Suprapubic skin (tissue), 4 donors: Measurements from ENCODE around the gene RPS6KA4. TPM values are rescaled to one million over a fixed set of nuclear protein-coding genes. Genes with fewer than 3 reads are reported as not detected.

Source experiments
- DNase-seq, 2 donors: peaks; one replicate each; pipeline ENCODE4 v3.0.0-alpha.2; 2019; ENCODE audit warnings: low spot score in 2 of 2
- H3K27ac ChIP-seq: fragments of 200-600 bp; sonication (generic); one replicate; pipeline ENCODE4 v1.5.1; 2019
- H3K27me3 ChIP-seq: fragments of 200-600 bp; sonication (generic); one replicate; pipeline ENCODE4 v1.5.1; 2019
- H3K36me3 ChIP-seq: fragments of 200-600 bp; sonication (generic); one replicate; pipeline ENCODE4 v1.5.1; 2019
- H3K4me1 ChIP-seq: fragments of 200-600 bp; sonication (generic); one replicate; pipeline ENCODE4 v1.5.1; 2019
- H3K4me3 ChIP-seq: fragments of 200-600 bp; sonication (generic); one replicate; pipeline ENCODE4 v1.5.1; 2019; ENCODE audit warnings: mild to moderate bottlenecking
- H3K9me3 ChIP-seq: fragments of 200-600 bp; sonication (generic); one replicate; pipeline ENCODE4 v1.5.1; 2019
- EP300 ChIP-seq: sonication (generic); formaldehyde crosslinking; IDR thresholded peaks from one replicate; pipeline ENCODE4 v1.6.1; 2017; ENCODE audit warnings: antibody characterized with exemption
- POLR2A ChIP-seq, 2 donors: fragments of 450-650 bp; IDR thresholded peaks; one replicate each; pipeline ENCODE4 v1.6.1; 2017; ENCODE audit warnings: antibody characterized with exemption in 2 of 2, mild to moderate bottlenecking in 2 of 2, moderate library complexity in 2 of 2
- POLR2AphosphoS5 ChIP-seq, 3 donors: sonication (generic); formaldehyde crosslinking; IDR thresholded peaks; one replicate each; pipeline ENCODE4 v1.6.1; 2017; ENCODE audit warnings: antibody characterized with exemption in 3 of 3
- WGBS: methylation state at CpG from one replicate; pipeline ENCODE4 v1.1.5; 2018; 5-methylcytosine and 5-hydroxymethylcytosine counted together
- total RNA-seq, 4 donors: library from RNA; depleted of rRNA; stranded (reverse); fragments of >200 nt; gene quantifications; one replicate each; pipeline ENCODE4 v1.1.0, GENCODE V29; 2016
- TF ChIP-seq, protein P1 (sequence below), 2 donors: fragments of 200-600 bp in 1 of 2; fragments of 450-650 bp in 1 of 2; sonication (generic) in 1 of 2; IDR thresholded peaks; one replicate each; pipeline ENCODE4 v1.5.1; 2016 to 2019; ENCODE audit warnings: antibody characterized with exemption in 2 of 2, mild to moderate bottlenecking in 1 of 2, moderate library complexity in 1 of 2

Gene RPS6KA4
- total RNA-seq, 4 donors from 2014 or later: 29.4 to 46.0 (median 39.6) TPM

GRCh38 chr11:64362339-64362738 lies 3.4 kb downstream of the RPS6KA4 start:
- H3K9me3 ChIP-seq: no peaks in the 10 kb centered on the region
- peaks cover 34% of the 10 kb centered on the region for H3K4me1 ChIP-seq
- no peaks in the 10 kb centered on the region for H3K27me3 ChIP-seq
- peaks cover 64% of the 10 kb centered on the region for H3K36me3 ChIP-seq
- WGBS: 92% methylated on average over 10 of the region's 10 CpGs
- H3K27ac ChIP-seq: no peak overlapping the region
- DNase-seq: no peak
- TF ChIP-seq POLR2AphosphoS5 (IDR thresholded peaks at IDR 0.05): no peak
- no peak for TF ChIP-seq POLR2A (IDR thresholded peaks at IDR 0.05)
- no peak for TF ChIP-seq EP300
- H3K4me3 ChIP-seq: no peak overlapping the region

GRCh38 chr11:64364435-64364834 lies 5.5 kb downstream of the RPS6KA4 start:
- Histone ChIP-seq H3K36me3 (peaks cover 85% of the 10 kb centered on the region), H3K4me3 (no peak overlapping the region), H3K27ac (no peak overlapping the region), H3K9me3 (no peaks in the 10 kb centered on the region), H3K4me1 (peaks cover 16% of the 10 kb centered on the region), H3K27me3 (no peaks in the 10 kb centered on the region)
- WGBS: 88% methylated on average over 6 of the region's 6 CpGs
- no peak for DNase-seq
- TF ChIP-seq POLR2AphosphoS5 (IDR thresholded peaks at IDR 0.05): no peak
- no peak for TF ChIP-seq POLR2A (IDR thresholded peaks at IDR 0.05)
- TF ChIP-seq EP300: no peak
- TF ChIP-seq, protein P1, sequence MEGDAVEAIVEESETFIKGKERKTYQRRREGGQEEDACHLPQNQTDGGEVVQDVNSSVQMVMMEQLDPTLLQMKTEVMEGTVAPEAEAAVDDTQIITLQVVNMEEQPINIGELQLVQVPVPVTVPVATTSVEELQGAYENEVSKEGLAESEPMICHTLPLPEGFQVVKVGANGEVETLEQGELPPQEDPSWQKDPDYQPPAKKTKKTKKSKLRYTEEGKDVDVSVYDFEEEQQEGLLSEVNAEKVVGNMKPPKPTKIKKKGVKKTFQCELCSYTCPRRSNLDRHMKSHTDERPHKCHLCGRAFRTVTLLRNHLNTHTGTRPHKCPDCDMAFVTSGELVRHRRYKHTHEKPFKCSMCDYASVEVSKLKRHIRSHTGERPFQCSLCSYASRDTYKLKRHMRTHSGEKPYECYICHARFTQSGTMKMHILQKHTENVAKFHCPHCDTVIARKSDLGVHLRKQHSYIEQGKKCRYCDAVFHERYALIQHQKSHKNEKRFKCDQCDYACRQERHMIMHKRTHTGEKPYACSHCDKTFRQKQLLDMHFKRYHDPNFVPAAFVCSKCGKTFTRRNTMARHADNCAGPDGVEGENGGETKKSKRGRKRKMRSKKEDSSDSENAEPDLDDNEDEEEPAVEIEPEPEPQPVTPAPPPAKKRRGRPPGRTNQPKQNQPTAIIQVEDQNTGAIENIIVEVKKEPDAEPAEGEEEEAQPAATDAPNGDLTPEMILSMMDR (IDR thresholded peaks at IDR 0.05): no peak

- no peaks in the 10 kb centered on the region for H3K9me3 ChIP-seq
- peaks cover 90% of the 10 kb centered on the region for H3K36me3 ChIP-seq
- no peak for DNase-seq
- no peak overlapping the region for H3K27ac ChIP-seq
- no peaks in the 10 kb centered on the region for H3K27me3 ChIP-seq
- WGBS: 88% methylated on average over 4 of the region's 4 CpGs
- H3K4me1 ChIP-seq: peaks cover 12% of the 10 kb centered on the region
- TF ChIP-seq POLR2A (IDR thresholded peaks at IDR 0.05) (no peak), EP300 (no peak)
- no peak overlapping the region for H3K4me3 ChIP-seq
Observed at GRCh38 chr11:64364911-64365310, 5.9 kb downstream of the RPS6KA4 start.

DNA sequence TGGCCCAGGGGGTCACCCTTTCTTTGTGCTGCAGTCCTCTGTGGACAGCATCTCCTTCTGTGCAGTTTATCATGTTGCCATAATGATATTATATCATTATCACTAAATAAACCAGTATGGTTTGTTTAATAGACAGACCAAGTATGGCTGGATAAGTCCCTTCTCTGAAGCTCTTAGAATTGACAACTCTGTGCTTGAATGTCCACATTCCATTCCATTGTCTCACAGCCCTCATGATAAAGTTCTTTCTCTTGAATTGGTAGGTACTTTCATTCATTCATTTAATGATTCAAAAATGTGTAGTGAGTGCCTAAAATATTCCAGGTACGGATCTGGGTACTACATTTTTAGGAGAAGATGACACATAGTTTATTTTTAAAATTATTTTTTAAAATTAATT lies 7.8 kb downstream of the RPS6KA4 start:
- H3K4me3 ChIP-seq: no peak overlapping the region
- no peak for DNase-seq
- H3K9me3 ChIP-seq: no peaks in the 10 kb centered on the region
- WGBS: 73% methylated on average over 1 of the region's 1 CpG
- no peak overlapping the region for H3K27ac ChIP-seq
- no peaks in the 10 kb centered on the region for H3K27me3 ChIP-seq
- H3K36me3 ChIP-seq: peaks cover 95% of the 10 kb centered on the region
- TF ChIP-seq POLR2AphosphoS5 (IDR thresholded peaks at IDR 0.05): no peak
- TF ChIP-seq EP300: no peak
- TF ChIP-seq POLR2A (IDR thresholded peaks at IDR 0.05): no peak
- TF ChIP-seq, protein P1 (IDR thresholded peaks at IDR 0.05): no peak
- H3K4me1 ChIP-seq: no peaks in the 10 kb centered on the region

DNA sequence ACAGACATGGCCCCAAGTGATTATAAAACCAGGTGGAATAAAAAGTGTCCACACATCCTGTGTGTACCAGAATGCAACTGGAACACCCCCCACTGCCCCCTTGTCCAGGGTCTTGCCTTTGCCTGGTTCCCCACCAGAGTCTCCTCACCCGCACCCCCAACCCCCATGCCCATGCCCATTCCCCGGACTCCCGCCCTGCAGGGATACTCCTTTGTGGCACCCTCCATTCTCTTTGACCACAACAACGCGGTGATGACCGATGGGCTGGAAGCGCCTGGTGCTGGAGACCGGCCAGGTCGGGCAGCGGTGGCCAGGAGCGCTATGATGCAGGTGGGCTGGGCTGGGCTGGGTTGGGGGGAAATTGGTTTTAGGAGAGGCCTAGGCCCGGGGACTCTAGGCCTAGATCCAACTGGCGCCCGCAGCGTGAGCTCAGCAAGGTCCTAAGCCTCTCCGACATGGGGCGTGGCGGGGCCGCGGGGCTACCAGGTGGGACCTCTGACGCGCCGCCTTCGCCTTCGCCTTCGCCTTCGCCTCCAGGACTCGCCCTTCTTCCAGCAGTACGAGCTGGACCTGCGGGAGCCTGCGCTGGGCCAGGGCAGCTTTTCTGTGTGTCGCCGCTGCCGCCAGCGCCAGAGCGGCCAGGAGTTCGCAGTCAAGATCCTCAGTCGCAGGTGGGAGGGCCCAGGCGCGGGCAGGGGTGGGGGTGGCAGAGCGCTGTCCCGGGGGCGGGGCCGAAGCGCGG lies 9.1 kb downstream of the RPS6KA4 start:
- 90% methylated on average over 43 of the region's 46 CpGs for WGBS
- Histone ChIP-seq H3K36me3 (peaks cover 82% of the 10 kb centered on the region), H3K27ac (no peak overlapping the region), H3K9me3 (no peaks in the 10 kb centered on the region), H3K4me1 (no peaks in the 10 kb centered on the region), H3K4me3 (no peak overlapping the region), H3K27me3 (no peaks in the 10 kb centered on the region)
- TF ChIP-seq EP300: no peak
- TF ChIP-seq, protein P1 (IDR thresholded peaks at IDR 0.05): no peak
- TF ChIP-seq POLR2A (IDR thresholded peaks at IDR 0.05): no peak
- no peak for DNase-seq

GRCh38 chr11:64368673-64369074 lies 9.7 kb downstream of the RPS6KA4 start:
- DNase-seq: no peak
- H3K27me3 ChIP-seq: no peaks in the 10 kb centered on the region
- peaks cover 77% of the 10 kb centered on the region for H3K36me3 ChIP-seq
- WGBS: 93% methylated on average over 28 of the region's 28 CpGs
- H3K4me1 ChIP-seq: no peaks in the 10 kb centered on the region
- H3K4me3 ChIP-seq: no peak overlapping the region
- TF ChIP-seq, protein P1 (IDR thresholded peaks at IDR 0.05): no peak
- no peak for TF ChIP-seq EP300
- TF ChIP-seq POLR2AphosphoS5 (IDR thresholded peaks at IDR 0.05): no peak
- no peak for TF ChIP-seq POLR2A (IDR thresholded peaks at IDR 0.05)
- no peak overlapping the region for H3K27ac ChIP-seq
- H3K9me3 ChIP-seq: no peaks in the 10 kb centered on the region
